HEK293 (cell line): ENCODE results near the gene EXD2.
A peak's percentile ranks its signal among the peaks of the same experiment; 100 is the strongest.

Experiments
- KLF7 ChIP-seq: fragments of 450-650 bp; formaldehyde crosslinking; IDR thresholded peaks from 2 replicates; pipeline ENCODE4 v1.5.1; 2016; ENCODE audit warnings: missing biosample characterization, missing genetic modification characterization, borderline replicate concordance
- SETDB1 ChIP-seq: IDR thresholded peaks from one replicate; pipeline ENCODE4 v1.6.1; 2017; ENCODE audit warnings: mild to moderate bottlenecking, low read length, moderate library complexity, mixed read lengths; ENCODE audit not compliant: insufficient read length
- SP3 ChIP-seq: fragments of 450-650 bp; formaldehyde crosslinking; IDR thresholded peaks from 2 replicates; pipeline ENCODE4 v1.5.1; 2016; ENCODE audit warnings: missing biosample characterization, missing genetic modification characterization
- SP7 ChIP-seq: fragments of 450-650 bp; formaldehyde crosslinking; IDR thresholded peaks from 2 replicates; pipeline ENCODE4 v1.5.1; 2016; ENCODE audit warnings: missing biosample characterization, missing genetic modification characterization
- TCF7L2 ChIP-seq: IDR thresholded peaks from 2 replicates; pipeline ENCODE4 v1.6.1; 2011; ENCODE audit warnings: low read depth, mild to moderate bottlenecking, inconsistent platforms, low read length, moderate library complexity, borderline replicate concordance
- YY1 ChIP-seq: fragments of 450-650 bp; formaldehyde crosslinking; IDR thresholded peaks from 2 replicates; pipeline ENCODE4 v1.5.1; 2018; ENCODE audit warnings: missing biosample characterization, missing genetic modification characterization
- ZNF174 ChIP-seq: fragments of 450-650 bp; formaldehyde crosslinking; IDR thresholded peaks from 2 replicates; pipeline ENCODE4 v1.5.0; 2017; ENCODE audit warnings: missing biosample characterization, mild to moderate bottlenecking, missing genetic modification characterization
- ZNF2 ChIP-seq: fragments of 450-650 bp; formaldehyde crosslinking; IDR thresholded peaks from 2 replicates; pipeline ENCODE4 v1.5.1; 2016; ENCODE audit warnings: missing biosample characterization, missing genetic modification characterization
- ZNF214 ChIP-seq: fragments of 450-650 bp; formaldehyde crosslinking; IDR thresholded peaks from 2 replicates; pipeline ENCODE4 v1.5.1; 2017; ENCODE audit warnings: missing biosample characterization, mild to moderate bottlenecking, missing genetic modification characterization, borderline replicate concordance
- ZNF239 ChIP-seq: fragments of 450-650 bp; formaldehyde crosslinking; IDR thresholded peaks from 2 replicates; pipeline ENCODE4 v1.5.1; 2016; ENCODE audit warnings: missing biosample characterization, missing genetic modification characterization
- ZNF248 ChIP-seq: fragments of 450-650 bp; formaldehyde crosslinking; IDR thresholded peaks from 2 replicates; pipeline ENCODE4 v1.5.1; 2017; ENCODE audit warnings: missing biosample characterization, missing genetic modification characterization
- ZNF302 ChIP-seq: fragments of 450-650 bp; formaldehyde crosslinking; IDR thresholded peaks from 2 replicates; pipeline ENCODE4 v1.5.1; 2016; ENCODE audit warnings: missing biosample characterization, missing genetic modification characterization, low read depth
- ZNF394 ChIP-seq: fragments of 450-650 bp; formaldehyde crosslinking; IDR thresholded peaks from 2 replicates; pipeline ENCODE4 v1.5.1; 2016; ENCODE audit warnings: missing biosample characterization, missing genetic modification characterization, mild to moderate bottlenecking, moderate library complexity, borderline replicate concordance
- ZNF521 ChIP-seq: fragments of 450-650 bp; formaldehyde crosslinking; IDR thresholded peaks from 2 replicates; pipeline ENCODE4 v1.5.1; 2017; ENCODE audit warnings: missing biosample characterization, mild to moderate bottlenecking, missing genetic modification characterization
- ZNF555 ChIP-seq: fragments of 450-650 bp; formaldehyde crosslinking; conservative IDR thresholded peaks from 2 replicates; pipeline ENCODE4 v1.5.1; 2017; ENCODE audit warnings: missing biosample characterization, mild to moderate bottlenecking, missing genetic modification characterization, inconsistent platforms
- ZNF624 ChIP-seq: fragments of 450-650 bp; formaldehyde crosslinking; IDR thresholded peaks from 2 replicates; pipeline ENCODE4 v1.5.1; 2017; ENCODE audit warnings: missing biosample characterization, missing genetic modification characterization
- ZNF701 ChIP-seq: fragments of 450-650 bp; formaldehyde crosslinking; IDR thresholded peaks from 2 replicates; pipeline ENCODE4 v1.5.1; 2016; ENCODE audit warnings: missing biosample characterization, missing genetic modification characterization
- ZNF776 ChIP-seq: fragments of 450-650 bp; formaldehyde crosslinking; IDR thresholded peaks from 2 replicates; pipeline ENCODE4 v1.5.0; 2017; ENCODE audit warnings: missing biosample characterization, missing genetic modification characterization, borderline replicate concordance
- ZSCAN16 ChIP-seq: fragments of 450-650 bp; formaldehyde crosslinking; IDR thresholded peaks from 2 replicates; pipeline ENCODE4 v1.5.1; 2016; ENCODE audit warnings: missing biosample characterization, missing genetic modification characterization
- ZSCAN30 ChIP-seq: fragments of 450-650 bp; IDR thresholded peaks from 2 replicates; pipeline ENCODE4 v1.5.1; 2018; ENCODE audit warnings: missing biosample characterization, mild to moderate bottlenecking, missing genetic modification characterization, moderate library complexity
- TF ChIP-seq, protein P1 (sequence below): fragments of 450-650 bp; formaldehyde crosslinking; IDR thresholded peaks from 2 replicates; pipeline ENCODE4 v1.5.1; 2016; ENCODE audit warnings: missing biosample characterization, missing genetic modification characterization, borderline replicate concordance
- TF ChIP-seq, protein P2 (sequence below): fragments of 450-650 bp; formaldehyde crosslinking; IDR thresholded peaks from 2 replicates; pipeline ENCODE4 v1.5.1; 2017; ENCODE audit warnings: missing biosample characterization, missing genetic modification characterization
- TF ChIP-seq, protein P3 (sequence below): fragments of 450-650 bp; formaldehyde crosslinking; IDR thresholded peaks from 2 replicates; pipeline ENCODE4; 2016; ENCODE audit warnings: missing biosample characterization, missing genetic modification characterization
- TF ChIP-seq, protein P4 (sequence below): fragments of 450-650 bp; formaldehyde crosslinking; IDR thresholded peaks from 2 replicates; pipeline ENCODE4 v1.5.1; 2016; ENCODE audit warnings: missing biosample characterization, missing genetic modification characterization
- TF ChIP-seq, protein P5 (sequence below): fragments of 450-650 bp; formaldehyde crosslinking; IDR thresholded peaks from 2 replicates; pipeline ENCODE4 v1.5.1; 2016; ENCODE audit warnings: missing biosample characterization, missing genetic modification characterization, borderline replicate concordance
- TF ChIP-seq, protein P6 (sequence below): fragments of 450-650 bp; formaldehyde crosslinking; IDR thresholded peaks from 2 replicates; pipeline ENCODE4 v1.5.1; 2017; ENCODE audit warnings: missing biosample characterization, missing genetic modification characterization

The EXD2 gene

DNA sequence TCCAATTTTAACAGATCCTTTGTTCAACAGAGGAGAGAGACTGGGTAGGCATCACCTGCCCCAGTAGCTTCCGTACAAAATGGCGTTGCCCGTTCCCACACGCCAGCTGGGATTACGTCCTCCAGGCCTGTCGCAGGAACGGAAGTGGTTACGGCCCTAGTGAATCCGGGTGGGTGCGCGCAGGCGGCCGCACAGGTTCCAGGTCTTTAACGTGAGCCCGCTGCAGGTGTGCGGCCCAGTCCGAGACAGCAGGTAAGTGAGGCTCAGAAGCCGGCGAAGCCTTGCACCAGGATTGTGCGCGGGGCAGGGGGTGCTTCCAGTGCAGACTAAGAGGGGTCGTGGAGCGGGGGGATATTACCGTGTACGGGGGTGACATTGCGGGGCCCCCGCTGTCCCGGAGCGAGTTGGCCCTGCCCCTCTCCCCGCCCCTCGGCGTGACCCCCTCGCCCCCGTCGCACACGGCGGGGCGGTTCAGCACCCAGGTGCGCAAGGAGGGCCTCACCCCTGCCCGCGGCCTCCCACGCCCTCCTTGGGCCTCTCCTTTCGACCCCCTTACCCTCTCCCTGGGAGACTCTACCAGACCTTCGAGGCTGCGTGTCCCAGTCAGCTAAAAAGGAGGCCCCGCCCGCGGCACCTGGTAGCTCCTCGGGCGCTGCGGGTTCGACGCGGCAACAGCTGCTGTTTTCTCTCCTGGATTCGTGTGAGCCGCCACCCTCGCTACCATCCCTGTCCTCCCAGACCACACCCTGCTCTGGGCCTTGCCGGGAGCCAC is at the start of gene EXD2 (continued):
- TF ChIP-seq TCF7L2 (peak; percentile 79; the same call in 1 of the 2 replicates), ZNF521 (tag by site-specific recombination) (no peak), ZNF214 (tag by site-specific recombination) (no peak), SP3 (tag by site-specific recombination) (peak; percentile 95), ZNF248 (tag by site-specific recombination) (no peak), KLF7 (tag by site-specific recombination) (peak; percentile 86), ZNF701 (tag by site-specific recombination) (no peak), SP7 (tag by site-specific recombination) (peak; percentile 89), ZNF624 (tag by site-specific recombination) (no peak), ZSCAN30 (tag by site-specific recombination) (peak; percentile 94), ZNF394 (peak; percentile 61; the same call in 1 of the 2 replicates), ZNF302 (tag by site-specific recombination) (no peak; the same call in 1 of the 2 replicates), SETDB1 (no peak), ZNF555 (no peak), ZNF239 (tag by site-specific recombination) (no peak), ZNF776 (tag by site-specific recombination) (no peak), YY1 (tag by site-specific recombination) (peak; percentile 90), ZNF2 (tag by site-specific recombination) (peak; percentile 93), ZNF174 (tag by site-specific recombination) (no peak), ZSCAN16 (tag by site-specific recombination) (no peak)
- TF ChIP-seq, protein P1, sequence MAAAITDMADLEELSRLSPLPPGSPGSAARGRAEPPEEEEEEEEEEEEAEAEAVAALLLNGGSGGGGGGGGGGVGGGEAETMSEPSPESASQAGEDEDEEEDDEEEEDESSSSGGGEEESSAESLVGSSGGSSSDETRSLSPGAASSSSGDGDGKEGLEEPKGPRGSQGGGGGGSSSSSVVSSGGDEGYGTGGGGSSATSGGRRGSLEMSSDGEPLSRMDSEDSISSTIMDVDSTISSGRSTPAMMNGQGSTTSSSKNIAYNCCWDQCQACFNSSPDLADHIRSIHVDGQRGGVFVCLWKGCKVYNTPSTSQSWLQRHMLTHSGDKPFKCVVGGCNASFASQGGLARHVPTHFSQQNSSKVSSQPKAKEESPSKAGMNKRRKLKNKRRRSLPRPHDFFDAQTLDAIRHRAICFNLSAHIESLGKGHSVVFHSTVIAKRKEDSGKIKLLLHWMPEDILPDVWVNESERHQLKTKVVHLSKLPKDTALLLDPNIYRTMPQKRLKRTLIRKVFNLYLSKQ (tag by site-specific recombination), result no peak
- TF ChIP-seq, protein P2, sequence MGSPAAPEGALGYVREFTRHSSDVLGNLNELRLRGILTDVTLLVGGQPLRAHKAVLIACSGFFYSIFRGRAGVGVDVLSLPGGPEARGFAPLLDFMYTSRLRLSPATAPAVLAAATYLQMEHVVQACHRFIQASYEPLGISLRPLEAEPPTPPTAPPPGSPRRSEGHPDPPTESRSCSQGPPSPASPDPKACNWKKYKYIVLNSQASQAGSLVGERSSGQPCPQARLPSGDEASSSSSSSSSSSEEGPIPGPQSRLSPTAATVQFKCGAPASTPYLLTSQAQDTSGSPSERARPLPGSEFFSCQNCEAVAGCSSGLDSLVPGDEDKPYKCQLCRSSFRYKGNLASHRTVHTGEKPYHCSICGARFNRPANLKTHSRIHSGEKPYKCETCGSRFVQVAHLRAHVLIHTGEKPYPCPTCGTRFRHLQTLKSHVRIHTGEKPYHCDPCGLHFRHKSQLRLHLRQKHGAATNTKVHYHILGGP (tag by site-specific recombination), result 0 out of 2 replicates have a peak, but pooled peaks have one; percentile 7
- TF ChIP-seq, protein P3, sequence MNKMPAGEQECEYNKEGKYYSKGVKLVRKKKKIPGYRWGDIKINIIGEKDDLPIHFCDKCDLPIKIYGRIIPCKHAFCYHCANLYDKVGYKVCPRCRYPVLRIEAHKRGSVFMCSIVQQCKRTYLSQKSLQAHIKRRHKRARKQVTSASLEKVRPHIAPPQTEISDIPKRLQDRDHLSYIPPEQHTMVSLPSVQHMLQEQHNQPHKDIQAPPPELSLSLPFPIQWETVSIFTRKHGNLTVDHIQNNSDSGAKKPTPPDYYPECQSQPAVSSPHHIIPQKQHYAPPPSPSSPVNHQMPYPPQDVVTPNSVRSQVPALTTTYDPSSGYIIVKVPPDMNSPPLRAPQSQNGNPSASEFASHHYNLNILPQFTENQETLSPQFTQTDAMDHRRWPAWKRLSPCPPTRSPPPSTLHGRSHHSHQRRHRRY (tag by site-specific recombination), result 0 out of 2 replicates have a peak, but pooled peaks have one; percentile 15
- TF ChIP-seq, protein P4, sequence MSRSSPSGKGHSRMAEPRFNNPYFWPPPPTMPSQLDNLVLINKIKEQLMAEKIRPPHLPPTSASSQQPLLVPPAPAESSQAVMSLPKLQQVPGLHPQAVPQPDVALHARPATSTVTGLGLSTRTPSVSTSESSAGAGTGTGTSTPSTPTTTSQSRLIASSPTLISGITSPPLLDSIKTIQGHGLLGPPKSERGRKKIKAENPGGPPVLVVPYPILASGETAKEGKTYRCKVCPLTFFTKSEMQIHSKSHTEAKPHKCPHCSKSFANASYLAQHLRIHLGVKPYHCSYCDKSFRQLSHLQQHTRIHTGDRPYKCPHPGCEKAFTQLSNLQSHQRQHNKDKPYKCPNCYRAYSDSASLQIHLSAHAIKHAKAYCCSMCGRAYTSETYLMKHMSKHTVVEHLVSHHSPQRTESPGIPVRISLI (tag by site-specific recombination), result no peak
- TF ChIP-seq, protein P5, sequence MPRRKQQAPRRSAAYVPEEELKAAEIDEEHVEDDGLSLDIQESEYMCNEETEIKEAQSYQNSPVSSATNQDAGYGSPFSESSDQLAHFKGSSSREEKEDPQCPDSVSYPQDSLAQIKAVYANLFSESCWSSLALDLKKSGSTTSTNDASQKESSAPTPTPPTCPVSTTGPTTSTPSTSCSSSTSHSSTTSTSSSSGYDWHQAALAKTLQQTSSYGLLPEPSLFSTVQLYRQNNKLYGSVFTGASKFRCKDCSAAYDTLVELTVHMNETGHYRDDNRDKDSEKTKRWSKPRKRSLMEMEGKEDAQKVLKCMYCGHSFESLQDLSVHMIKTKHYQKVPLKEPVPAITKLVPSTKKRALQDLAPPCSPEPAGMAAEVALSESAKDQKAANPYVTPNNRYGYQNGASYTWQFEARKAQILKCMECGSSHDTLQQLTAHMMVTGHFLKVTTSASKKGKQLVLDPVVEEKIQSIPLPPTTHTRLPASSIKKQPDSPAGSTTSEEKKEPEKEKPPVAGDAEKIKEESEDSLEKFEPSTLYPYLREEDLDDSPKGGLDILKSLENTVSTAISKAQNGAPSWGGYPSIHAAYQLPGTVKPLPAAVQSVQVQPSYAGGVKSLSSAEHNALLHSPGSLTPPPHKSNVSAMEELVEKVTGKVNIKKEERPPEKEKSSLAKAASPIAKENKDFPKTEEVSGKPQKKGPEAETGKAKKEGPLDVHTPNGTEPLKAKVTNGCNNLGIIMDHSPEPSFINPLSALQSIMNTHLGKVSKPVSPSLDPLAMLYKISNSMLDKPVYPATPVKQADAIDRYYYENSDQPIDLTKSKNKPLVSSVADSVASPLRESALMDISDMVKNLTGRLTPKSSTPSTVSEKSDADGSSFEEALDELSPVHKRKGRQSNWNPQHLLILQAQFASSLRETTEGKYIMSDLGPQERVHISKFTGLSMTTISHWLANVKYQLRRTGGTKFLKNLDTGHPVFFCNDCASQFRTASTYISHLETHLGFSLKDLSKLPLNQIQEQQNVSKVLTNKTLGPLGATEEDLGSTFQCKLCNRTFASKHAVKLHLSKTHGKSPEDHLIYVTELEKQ (tag by site-specific recombination), result peak; percentile 40; the same call in 1 of the 2 replicates
- TF ChIP-seq, protein P6, sequence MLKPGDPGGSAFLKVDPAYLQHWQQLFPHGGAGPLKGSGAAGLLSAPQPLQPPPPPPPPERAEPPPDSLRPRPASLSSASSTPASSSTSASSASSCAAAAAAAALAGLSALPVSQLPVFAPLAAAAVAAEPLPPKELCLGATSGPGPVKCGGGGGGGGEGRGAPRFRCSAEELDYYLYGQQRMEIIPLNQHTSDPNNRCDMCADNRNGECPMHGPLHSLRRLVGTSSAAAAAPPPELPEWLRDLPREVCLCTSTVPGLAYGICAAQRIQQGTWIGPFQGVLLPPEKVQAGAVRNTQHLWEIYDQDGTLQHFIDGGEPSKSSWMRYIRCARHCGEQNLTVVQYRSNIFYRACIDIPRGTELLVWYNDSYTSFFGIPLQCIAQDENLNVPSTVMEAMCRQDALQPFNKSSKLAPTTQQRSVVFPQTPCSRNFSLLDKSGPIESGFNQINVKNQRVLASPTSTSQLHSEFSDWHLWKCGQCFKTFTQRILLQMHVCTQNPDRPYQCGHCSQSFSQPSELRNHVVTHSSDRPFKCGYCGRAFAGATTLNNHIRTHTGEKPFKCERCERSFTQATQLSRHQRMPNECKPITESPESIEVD (tag by site-specific recombination), result no peak
